SU-DHL-6 (cell line): ENCODE results near the gene INIP.

Experiments used
- EZH2phosphoT487 ChIP-seq: fragments of 200-600 bp; sonication (generic), shearing (Covaris generic); conservative IDR thresholded peaks from 2 replicates; pipeline ENCODE4 v1.6.1; 2018; ENCODE audit warnings: mild to moderate bottlenecking, antibody characterized with exemption, low read length, moderate library complexity, mixed read lengths
- TF ChIP-seq, protein P1 (sequence below): fragments of 200-600 bp; sonication (generic); IDR thresholded peaks from one replicate; pipeline ENCODE4 v1.5.1; 2017; ENCODE audit warnings: antibody characterized with exemption, mild to moderate bottlenecking, low read length, moderate library complexity; ENCODE audit not compliant: insufficient read depth, poor library complexity, severe bottlenecking

DNA sequence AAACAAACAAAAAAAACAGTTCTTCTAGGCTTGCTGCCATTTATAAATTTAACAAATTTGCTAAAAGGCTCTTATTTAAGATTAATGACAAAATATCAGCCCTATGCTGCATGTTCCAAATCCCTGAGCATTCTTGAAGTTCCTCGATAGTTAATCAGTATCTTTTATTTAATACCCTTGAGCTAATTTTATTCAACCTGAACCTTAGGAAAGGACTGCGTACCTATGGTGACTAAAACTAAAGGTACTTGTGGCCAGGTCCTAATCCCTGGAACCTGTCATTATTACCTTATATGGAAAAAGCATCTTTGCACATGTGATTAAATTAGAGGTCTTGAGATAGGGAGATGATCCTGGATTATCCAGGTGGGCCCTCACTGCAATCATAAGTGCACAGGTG lies 10.5 kb upstream of the INIP start:
- TF ChIP-seq, protein P1, sequence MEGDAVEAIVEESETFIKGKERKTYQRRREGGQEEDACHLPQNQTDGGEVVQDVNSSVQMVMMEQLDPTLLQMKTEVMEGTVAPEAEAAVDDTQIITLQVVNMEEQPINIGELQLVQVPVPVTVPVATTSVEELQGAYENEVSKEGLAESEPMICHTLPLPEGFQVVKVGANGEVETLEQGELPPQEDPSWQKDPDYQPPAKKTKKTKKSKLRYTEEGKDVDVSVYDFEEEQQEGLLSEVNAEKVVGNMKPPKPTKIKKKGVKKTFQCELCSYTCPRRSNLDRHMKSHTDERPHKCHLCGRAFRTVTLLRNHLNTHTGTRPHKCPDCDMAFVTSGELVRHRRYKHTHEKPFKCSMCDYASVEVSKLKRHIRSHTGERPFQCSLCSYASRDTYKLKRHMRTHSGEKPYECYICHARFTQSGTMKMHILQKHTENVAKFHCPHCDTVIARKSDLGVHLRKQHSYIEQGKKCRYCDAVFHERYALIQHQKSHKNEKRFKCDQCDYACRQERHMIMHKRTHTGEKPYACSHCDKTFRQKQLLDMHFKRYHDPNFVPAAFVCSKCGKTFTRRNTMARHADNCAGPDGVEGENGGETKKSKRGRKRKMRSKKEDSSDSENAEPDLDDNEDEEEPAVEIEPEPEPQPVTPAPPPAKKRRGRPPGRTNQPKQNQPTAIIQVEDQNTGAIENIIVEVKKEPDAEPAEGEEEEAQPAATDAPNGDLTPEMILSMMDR, result no peak
- no peak for TF ChIP-seq EZH2phosphoT487
